A549 (cell line): ENCODE data around the gene PRUNE2.

ENCODE experiments used
- HOXB13 ChIP-seq: fragments of 250-450 bp; sonication (Bioruptor Pico); IDR thresholded peaks from 2 replicates; pipeline ENCODE4 v1.5.0; 2020; ENCODE audit warnings: low read depth, mild to moderate bottlenecking, moderate library complexity
- RFX5 ChIP-seq: fragments of 450-650 bp; IDR thresholded peaks from 2 replicates; pipeline ENCODE4 v1.7.1; 2014; ENCODE audit warnings: antibody characterized with exemption, mild to moderate bottlenecking, moderate library complexity
- SREBF2 ChIP-seq: fragments of 450-650 bp; IDR thresholded peaks from 2 replicates; pipeline ENCODE4 v1.6.1; 2014; ENCODE audit warnings: mild to moderate bottlenecking, moderate library complexity
- ZNF302 ChIP-seq: fragments of 250-450 bp; sonication (Bioruptor Pico); IDR thresholded peaks from 2 replicates; pipeline ENCODE4 v1.9.0; 2021; ENCODE audit warnings: inconsistent platforms, mild to moderate bottlenecking, moderate library complexity
- TF ChIP-seq, protein P1 (sequence below): fragments of >200 bp; sonication (Bioruptor Twin); formaldehyde crosslinking; IDR thresholded peaks from 3 replicates; pipeline ENCODE4 v1.5.1; 2016

DNA sequence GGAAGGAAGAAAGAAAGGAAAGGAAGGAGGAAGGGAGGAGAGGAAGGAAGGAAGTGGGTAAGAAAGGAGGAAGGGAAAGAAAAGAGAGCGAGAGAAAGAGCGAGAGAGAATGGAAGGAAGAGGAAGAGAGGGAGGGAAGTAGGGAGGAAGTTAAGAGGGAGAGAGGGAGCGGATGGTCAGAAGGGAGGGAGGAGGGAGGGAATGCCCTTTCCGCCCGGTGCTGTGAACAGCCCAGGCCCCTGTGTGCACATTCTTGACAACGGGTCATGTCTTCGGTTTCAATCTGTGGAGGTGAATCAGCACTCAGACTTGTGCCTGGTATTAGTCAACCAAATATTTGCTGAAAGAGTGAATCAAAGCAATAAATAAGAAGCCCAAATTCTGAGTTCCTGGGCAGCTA is 39.2 kb downstream of the PRUNE2 start:
- TF ChIP-seq HOXB13 (CRISPR knock-in tag): no peak
- TF ChIP-seq, protein P1, sequence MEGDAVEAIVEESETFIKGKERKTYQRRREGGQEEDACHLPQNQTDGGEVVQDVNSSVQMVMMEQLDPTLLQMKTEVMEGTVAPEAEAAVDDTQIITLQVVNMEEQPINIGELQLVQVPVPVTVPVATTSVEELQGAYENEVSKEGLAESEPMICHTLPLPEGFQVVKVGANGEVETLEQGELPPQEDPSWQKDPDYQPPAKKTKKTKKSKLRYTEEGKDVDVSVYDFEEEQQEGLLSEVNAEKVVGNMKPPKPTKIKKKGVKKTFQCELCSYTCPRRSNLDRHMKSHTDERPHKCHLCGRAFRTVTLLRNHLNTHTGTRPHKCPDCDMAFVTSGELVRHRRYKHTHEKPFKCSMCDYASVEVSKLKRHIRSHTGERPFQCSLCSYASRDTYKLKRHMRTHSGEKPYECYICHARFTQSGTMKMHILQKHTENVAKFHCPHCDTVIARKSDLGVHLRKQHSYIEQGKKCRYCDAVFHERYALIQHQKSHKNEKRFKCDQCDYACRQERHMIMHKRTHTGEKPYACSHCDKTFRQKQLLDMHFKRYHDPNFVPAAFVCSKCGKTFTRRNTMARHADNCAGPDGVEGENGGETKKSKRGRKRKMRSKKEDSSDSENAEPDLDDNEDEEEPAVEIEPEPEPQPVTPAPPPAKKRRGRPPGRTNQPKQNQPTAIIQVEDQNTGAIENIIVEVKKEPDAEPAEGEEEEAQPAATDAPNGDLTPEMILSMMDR: no peak
- no peak for TF ChIP-seq RFX5
- TF ChIP-seq SREBF2: no peak
- no peak for TF ChIP-seq ZNF302 (CRISPR knock-in tag)
